Aorta (tissue), 5 donors: Measurements from ENCODE around the gene KCNN4. TPM values are rescaled to one million over a fixed set of nuclear protein-coding genes. Genes with fewer than 3 reads are reported as not detected.

Source experiments
- ATAC-seq: fragments of 200-7000 bp; cut with Tn5 transposase; one replicate; pipeline ENCODE4 v1.9.1; 2022; ENCODE audit warnings: moderate library complexity; ENCODE audit not compliant: low FRiP score
- DNase-seq, 2 donors: peaks; one replicate each; pipeline ENCODE4 v3.0.0-alpha.2; 2020
- H3K27ac ChIP-seq, 2 donors: one replicate each; pipeline ENCODE4 v1.5.1; 2013; ENCODE audit warnings: low read length in 2 of 2, mild to moderate bottlenecking in 2 of 2, moderate library complexity in 2 of 2, control low read depth in 1 of 2, inconsistent platforms in 1 of 2, low read depth in 1 of 2
- H3K27me3 ChIP-seq, 2 donors: one replicate each; pipeline ENCODE4 v1.6.1; 2013; ENCODE audit warnings: control low read depth in 1 of 2, low read length in 1 of 2, mild to moderate bottlenecking in 1 of 2, moderate library complexity in 1 of 2; ENCODE audit not compliant: insufficient read depth in 2 of 2, control insufficient read depth in 1 of 2
- H3K36me3 ChIP-seq, 2 donors: one replicate each; pipeline ENCODE4 v1.6.1; 2013; ENCODE audit warnings: control low read depth in 1 of 2, low read length in 1 of 2, mild to moderate bottlenecking in 1 of 2; ENCODE audit not compliant: insufficient read depth in 2 of 2, control insufficient read depth in 1 of 2
- H3K4me1 ChIP-seq, 2 donors: one replicate each; pipeline ENCODE4 v1.6.1; 2013; ENCODE audit warnings: low read length in 2 of 2, control low read depth in 1 of 2, mild to moderate bottlenecking in 1 of 2, moderate library complexity in 1 of 2; ENCODE audit not compliant: insufficient read depth in 2 of 2, control insufficient read depth in 1 of 2
- H3K4me3 ChIP-seq, 2 donors: one replicate each; pipeline ENCODE4 v1.5.1; 2013; ENCODE audit warnings: low read length in 2 of 2, control low read depth in 1 of 2, mild to moderate bottlenecking in 1 of 2
- H3K9me3 ChIP-seq: one replicate; pipeline ENCODE4 v1.6.1; 2013; ENCODE audit warnings: mild to moderate bottlenecking, low read length; ENCODE audit not compliant: control insufficient read depth
- WGBS, 2 donors: extraction: QIAGEN DNeasy Blood & Tissue Kit; methylation state at CpG; one replicate each; pipeline ENCODE4 v1.1.7; 2013; 5-methylcytosine and 5-hydroxymethylcytosine counted together
- intact Hi-C, 2 donors: fragments of 100-400 bp; cut with DNase I; formaldehyde crosslinking; loops; one replicate each; pipeline versions ENCODE4 v1.14.2 to v1.15.0; 2022
- polyA plus RNA-seq, 2 donors: library from polyadenylated mRNA; stranded (reverse); fragments of 200-250 nt; gene quantifications; one replicate each; pipeline ENCODE4 v1.2.3, GENCODE V29; 2013
- total RNA-seq, 2 donors: library from RNA; stranded (reverse); fragmentation: NEBNext Ultra II Directional; extraction: Animal tissue kit (Norgen Biotek cat#: 25700); gene quantifications; one replicate each; pipeline ENCODE4 v1.2.1, GENCODE V29; 2021
- donor health status: healthy with polysubstance abuse.
- donor health status: Bipolar disorder and iron deficiency.
- donor health status: DM: no; HTN: no; CAD: no.
- donor health status: DM: no; HTN: no; CAD: no.
- donor health status: DM: yes; HTN: yes; CAD: no.

The KCNN4 gene
- total and polyA plus RNA-seq, 4 donors, result 1.5 to 8.6 (median 4.2) TPM

GRCh38 chr19:43751466-43752220, 29.1 kb downstream of the KCNN4 start:
- no peak for DNase-seq
- H3K27me3 ChIP-seq, result no peaks in the 10 kb centered on the region
- intact Hi-C loops, result no loop called here
- no peak overlapping the region for H3K27ac ChIP-seq
- H3K4me1 ChIP-seq, result peaks cover 0 to 3% of the 10 kb centered on the region in 2 donors
- peaks cover 4% of the 10 kb centered on the region in 2 donors for H3K36me3 ChIP-seq
- WGBS, 2 donors, result 75 to 80% methylated on average over 4 of the region's 4 CpGs
- H3K9me3 ChIP-seq, result no peaks in the 10 kb centered on the region
- no peak overlapping the region for H3K4me3 ChIP-seq
- ATAC-seq, result no peak

GRCh38 chr19:43749898-43750297, 30.9 kb downstream of the KCNN4 start:
- intact Hi-C loops, result no loop called here
- Histone ChIP-seq H3K4me1 (peaks cover 0 to 3% of the 10 kb centered on the region in 2 donors), H3K36me3 (peaks cover 4 to 7% of the 10 kb centered on the region in 2 donors), H3K9me3 (no peaks in the 10 kb centered on the region), H3K27me3 (no peaks in the 10 kb centered on the region), H3K27ac (no peak overlapping the region), H3K4me3 (no peak overlapping the region)
- DNase-seq, result no peak
- no peak for ATAC-seq
- WGBS, 2 donors, result 92 to 94% methylated on average over 1 of the region's 1 CpG

GRCh38 chr19:43749152-43749551, 31.6 kb downstream of the KCNN4 start:
- H3K9me3 ChIP-seq, result no peaks in the 10 kb centered on the region
- H3K36me3 ChIP-seq, result peaks cover 4 to 7% of the 10 kb centered on the region in 2 donors
- H3K27ac ChIP-seq, result no peak overlapping the region
- peaks cover 0 to 3% of the 10 kb centered on the region in 2 donors for H3K4me1 ChIP-seq
- WGBS, 2 donors, result 87 to 90% methylated on average over 7 of the region's 7 CpGs
- ATAC-seq (no peak), DNase-seq (no peak)
- intact Hi-C loops, result no loop called here
- H3K4me3 ChIP-seq, result no peak overlapping the region
- no peaks in the 10 kb centered on the region for H3K27me3 ChIP-seq

GRCh38 chr19:43748685-43749084, 32.1 kb downstream of the KCNN4 start:
- no peak overlapping the region for H3K4me3 ChIP-seq
- no peak overlapping the region for H3K27ac ChIP-seq
- H3K36me3 ChIP-seq, result peaks cover 4 to 7% of the 10 kb centered on the region in 2 donors
- no peaks in the 10 kb centered on the region for H3K27me3 ChIP-seq
- peaks cover 0 to 3% of the 10 kb centered on the region in 2 donors for H3K4me1 ChIP-seq
- no peaks in the 10 kb centered on the region for H3K9me3 ChIP-seq
- WGBS, 2 donors, result 87 to 90% methylated on average over 4 of the region's 4 CpGs
- DNase-seq (no peak), ATAC-seq (no peak)
- intact Hi-C loops, result no loop called here

GRCh38 chr19:43748205-43748594, 32.6 kb downstream of the KCNN4 start:
- peaks cover 0 to 3% of the 10 kb centered on the region in 2 donors for H3K4me1 ChIP-seq
- peaks cover 4 to 7% of the 10 kb centered on the region in 2 donors for H3K36me3 ChIP-seq
- no peaks in the 10 kb centered on the region for H3K27me3 ChIP-seq
- H3K27ac ChIP-seq, result no peak overlapping the region
- ATAC-seq, result no peak
- DNase-seq, result no peak
- H3K4me3 ChIP-seq, result no peak overlapping the region
- intact Hi-C loops, result no loop called here
- WGBS, 2 donors, result 91 to 96% methylated on average over 4 of the region's 4 CpGs
- no peaks in the 10 kb centered on the region for H3K9me3 ChIP-seq

GRCh38 chr19:43747557-43748204, 33.1 kb downstream of the KCNN4 start:
- ATAC-seq, result no peak
- Histone ChIP-seq H3K27ac (no peak overlapping the region), H3K27me3 (no peaks in the 10 kb centered on the region), H3K36me3 (peaks cover 4 to 7% of the 10 kb centered on the region in 2 donors), H3K4me1 (peaks cover 0 to 3% of the 10 kb centered on the region in 2 donors), H3K4me3 (no peak overlapping the region), H3K9me3 (no peaks in the 10 kb centered on the region)
- WGBS, 2 donors, result 87% methylated on average over 15 to 16 of the region's 16 CpGs
- no peak for DNase-seq
- intact Hi-C loops, result loop anchor here (2.0 kb wide), 1 partner anchor 37 kb away; no protein-coding TSS in a partner anchor

GRCh38 chr19:43743059-43743458, 37.7 kb downstream of the KCNN4 start:
- WGBS, 2 donors, result 73 to 77% methylated on average over 3 of the region's 3 CpGs
- intact Hi-C loops, result no loop called here
- peaks cover 2 to 6% of the 10 kb centered on the region in 2 donors for H3K36me3 ChIP-seq

GRCh38 chr19:43741075-43741825, 39.5 kb downstream of the KCNN4 start:
- no peak overlapping the region for H3K4me3 ChIP-seq
- H3K27ac ChIP-seq, result no peak overlapping the region
- no peak for ATAC-seq
- H3K27me3 ChIP-seq, result no peaks in the 10 kb centered on the region
- H3K36me3 ChIP-seq, result peaks cover 5 to 11% of the 10 kb centered on the region in 2 donors
- WGBS, 2 donors, result 82 to 89% methylated on average over 10 of the region's 10 CpGs
- DNase-seq, result no peak
- intact Hi-C loops, result no loop called here
- H3K4me1 ChIP-seq, result no peaks in the 10 kb centered on the region
- no peaks in the 10 kb centered on the region for H3K9me3 ChIP-seq

More at GRCh38 chr19:43743059-43743458, 37.7 kb downstream of the KCNN4 start:
- Histone ChIP-seq H3K9me3 (no peaks in the 10 kb centered on the region), H3K27ac (no peak overlapping the region), H3K4me1 (no peaks in the 10 kb centered on the region), H3K4me3 (no peak overlapping the region), H3K27me3 (no peaks in the 10 kb centered on the region)
- ATAC-seq (no peak), DNase-seq (no peak)
